Stimulated activated CD4-positive, alpha-beta T cell treated with anti-CD3 and anti-CD28 coated beads, Interleukin-1b, Interleukin-23, amount 100 ng/mL, for 48 hours (primary cell): ENCODE measurements around the gene C9orf43.
"Not testable (repeated sequence)": the region's sequence is repeated elsewhere in the genome, so short reads cannot be mapped to it uniquely, and the experiment has no call there.

Experiments
- DNase-seq: peaks from one replicate; pipeline ENCODE4 v3.0.0-alpha.2; 2020

C9orf43 gene

DNA sequence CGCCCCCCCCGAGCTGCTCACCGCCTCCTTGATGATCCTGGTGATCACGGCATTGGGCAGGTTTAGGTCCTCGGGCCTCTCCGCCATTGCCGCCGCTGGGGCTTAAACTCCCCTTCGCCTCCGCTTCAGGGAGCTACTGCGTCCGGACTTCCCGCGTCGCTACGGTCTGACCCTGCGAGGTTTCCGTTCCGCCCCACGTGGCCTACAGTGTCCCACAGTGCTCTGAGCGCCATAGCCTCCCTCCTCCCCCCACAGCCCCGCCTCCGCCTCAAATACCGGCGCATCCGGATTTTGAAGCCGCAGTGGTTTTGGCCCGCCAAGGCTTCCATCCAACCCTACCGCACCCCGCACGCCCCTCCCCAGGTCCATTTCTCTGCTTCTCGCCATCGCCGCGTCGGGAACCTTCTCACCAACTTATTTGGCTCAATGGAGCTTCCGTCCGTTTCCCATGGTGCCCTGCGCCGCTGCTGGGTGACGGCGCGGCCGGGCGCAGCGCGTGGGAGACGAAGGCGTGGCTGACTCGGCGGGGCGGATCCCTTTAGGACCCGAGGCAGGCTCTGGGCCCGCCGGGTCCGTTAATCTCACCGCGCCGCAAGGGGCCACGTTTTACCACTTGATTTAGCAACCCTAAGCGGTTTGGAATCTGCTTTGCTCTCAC lies at the start of gene C9orf43, which contains the start of gene POLE3:
TSS of gene C9orf43 (plus strand) at position 541 of the 658 bp plus-strand sequence. CDS start 2,747 bp downstream, outside the sequence.
TSS of gene POLE3 (minus strand) at position 469 of the 658 bp plus-strand sequence. CDS start at position 87, 382 bp downstream.
- DNase-seq: peak; percentile 96

- DNase-seq: peak; percentile 64
Measured at GRCh38 chr9:113361304-113362018, 49.1 kb upstream of the C9orf43 start.

GRCh38 chr9:113363336-113363735 lies 47.2 kb upstream of the C9orf43 start:
- DNase-seq: no peak

- DNase-seq: no peak
Measured at GRCh38 chr9:113364951-113365350, 45.6 kb upstream of the C9orf43 start.

DNA sequence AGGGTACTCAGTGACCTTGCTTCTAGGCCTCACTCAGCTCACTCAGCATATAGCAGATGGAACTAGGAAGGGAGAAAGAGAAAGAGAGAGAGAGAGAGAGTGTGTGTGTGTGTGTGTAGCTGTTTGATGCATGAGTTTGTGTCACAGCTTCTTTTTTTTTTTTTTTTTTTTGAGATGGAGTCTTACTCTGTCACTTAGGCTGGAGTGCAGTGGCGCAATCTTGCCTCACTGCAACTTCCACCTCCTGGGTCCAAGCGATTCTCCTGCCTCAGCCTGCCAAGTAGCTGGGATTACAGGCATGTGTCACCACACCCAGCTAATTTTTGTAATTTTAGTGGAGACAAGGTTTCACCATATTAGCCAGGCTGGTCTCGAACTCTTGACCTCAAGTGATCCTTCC lies 44.9 kb upstream of the C9orf43 start:
- DNase-seq: not testable (repeated sequence)

GRCh38 chr9:113368348-113368981 lies 42.1 kb upstream of the C9orf43 start:
- no peak for DNase-seq

DNA sequence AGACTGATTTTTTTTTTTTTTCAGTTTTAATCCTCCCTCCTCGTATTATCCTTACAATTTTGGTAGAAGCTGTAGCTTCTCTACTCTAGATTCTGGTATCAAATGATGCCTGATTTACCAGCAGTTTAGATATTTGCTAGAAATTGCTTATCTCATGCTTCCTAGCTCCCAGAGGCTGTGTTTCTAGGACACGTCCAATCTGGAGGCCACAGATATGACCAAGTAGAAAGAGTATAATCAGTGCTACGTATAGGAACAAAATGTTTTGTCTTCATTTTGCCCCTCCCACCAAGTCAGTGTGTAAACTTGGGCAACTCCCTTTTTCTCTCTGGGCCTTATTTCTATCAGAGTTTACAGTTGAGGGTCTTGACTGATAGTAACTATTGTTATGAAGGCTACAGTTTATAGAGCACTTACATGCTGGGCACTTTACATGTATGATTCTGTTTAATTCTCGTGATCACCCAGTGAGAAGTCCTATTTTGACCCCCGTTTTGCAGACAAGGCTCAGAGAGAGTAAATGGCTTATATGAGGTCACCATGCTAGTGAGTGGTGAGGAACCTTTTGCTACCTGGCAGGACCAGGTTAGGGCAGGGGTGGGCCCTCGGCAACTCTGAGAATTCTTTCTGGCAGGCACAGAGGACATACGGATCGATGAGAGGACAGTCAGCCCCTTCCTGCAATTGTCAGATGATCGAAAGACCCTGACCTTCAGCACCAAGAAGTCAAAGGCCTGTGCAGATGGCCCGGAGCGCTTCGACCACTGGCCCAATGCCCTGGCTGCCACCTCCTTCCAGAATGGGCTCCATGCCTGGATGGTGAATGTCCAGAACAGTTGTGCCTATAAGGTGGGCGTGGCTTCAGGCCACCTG lies 41.3 kb upstream of the C9orf43 start:
- DNase-seq: no peak

DNA sequence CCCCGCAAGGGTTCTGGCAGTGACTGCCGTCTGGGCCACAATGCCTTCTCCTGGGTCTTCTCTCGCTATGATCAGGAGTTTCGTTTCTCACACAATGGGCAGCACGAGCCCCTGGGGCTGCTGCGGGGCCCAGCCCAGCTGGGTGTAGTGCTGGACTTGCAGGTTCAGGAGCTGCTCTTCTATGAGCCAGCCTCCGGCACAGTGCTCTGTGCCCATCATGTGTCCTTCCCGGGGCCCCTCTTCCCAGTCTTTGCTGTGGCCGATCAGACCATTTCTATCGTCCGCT lies 40.7 kb upstream of the C9orf43 start:
- DNase-seq: no peak

GRCh38 chr9:113370806-113371325 lies 39.7 kb upstream of the C9orf43 start:
- no peak for DNase-seq

- DNase-seq: no peak
Measured at GRCh38 chr9:113372059-113372458, 38.5 kb upstream of the C9orf43 start.

DNA sequence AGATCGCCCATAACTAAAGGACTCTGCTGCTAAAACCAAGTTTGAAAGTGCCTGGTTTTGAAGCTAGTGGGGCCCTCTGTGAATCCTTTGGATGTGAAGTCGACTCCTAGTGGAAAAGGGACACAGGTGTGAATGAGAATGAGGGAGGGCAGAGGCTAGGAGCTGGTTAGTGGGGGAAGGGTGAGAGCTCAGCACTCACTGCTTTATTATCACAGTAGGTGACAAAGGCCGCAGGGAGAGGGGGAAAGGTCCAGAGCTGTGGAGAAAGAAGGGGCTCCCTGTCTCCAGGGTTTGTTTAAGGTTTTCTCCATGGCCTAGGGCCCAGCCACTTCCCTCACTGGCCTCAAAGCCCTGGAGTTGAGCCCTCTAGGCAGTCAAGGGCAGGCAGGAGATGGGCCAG lies 37.3 kb upstream of the C9orf43 start:
- no peak for DNase-seq

GRCh38 chr9:113373676-113374392 lies 36.7 kb upstream of the C9orf43 start:
- no peak for DNase-seq

DNA sequence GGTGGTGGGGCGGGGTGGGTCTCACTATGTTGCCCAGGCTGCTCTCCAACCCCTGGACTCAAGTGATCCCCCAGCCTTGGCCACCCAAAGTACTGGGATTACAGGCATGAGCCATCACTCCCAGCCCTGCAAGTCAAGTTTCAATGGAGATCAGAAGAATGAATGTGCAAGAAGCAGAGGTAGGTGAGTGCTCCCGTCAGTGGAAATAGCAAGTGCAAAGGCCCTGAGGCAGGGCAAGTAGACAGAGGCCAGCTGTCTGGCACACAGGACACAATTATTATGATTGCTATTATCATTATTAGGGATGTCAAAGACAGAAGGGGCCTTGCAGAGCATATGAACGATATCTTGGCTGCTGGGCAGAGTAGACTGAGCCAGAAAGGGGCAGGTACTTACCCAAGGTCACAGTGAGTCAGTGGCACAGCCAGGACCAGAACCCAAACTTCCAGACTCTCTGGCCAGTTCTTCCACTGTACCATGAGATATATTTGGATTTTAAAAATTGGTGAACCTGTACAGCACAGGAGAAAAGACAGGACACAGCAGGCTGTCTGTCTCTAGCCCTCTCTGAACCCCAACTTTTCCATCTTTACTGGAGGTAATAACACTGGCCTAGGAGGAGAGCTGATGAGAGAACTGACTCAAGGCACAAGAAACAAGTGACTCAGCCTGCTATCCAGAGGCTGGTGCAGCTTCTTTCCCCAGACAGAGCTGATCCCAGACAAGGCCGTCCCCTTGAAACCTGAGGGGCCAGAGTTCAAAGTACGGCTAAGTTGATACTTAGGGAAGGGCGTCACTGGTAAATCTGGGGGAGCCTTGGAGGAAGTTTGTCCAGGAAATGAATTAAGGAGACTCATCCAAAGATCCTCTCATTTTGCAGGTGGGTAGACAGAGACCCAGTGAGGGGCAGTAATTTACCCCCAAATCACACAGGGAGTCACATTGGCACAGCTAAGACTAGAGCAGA lies 35.2 kb upstream of the C9orf43 start:
- DNase-seq: peak; percentile 9

DNA sequence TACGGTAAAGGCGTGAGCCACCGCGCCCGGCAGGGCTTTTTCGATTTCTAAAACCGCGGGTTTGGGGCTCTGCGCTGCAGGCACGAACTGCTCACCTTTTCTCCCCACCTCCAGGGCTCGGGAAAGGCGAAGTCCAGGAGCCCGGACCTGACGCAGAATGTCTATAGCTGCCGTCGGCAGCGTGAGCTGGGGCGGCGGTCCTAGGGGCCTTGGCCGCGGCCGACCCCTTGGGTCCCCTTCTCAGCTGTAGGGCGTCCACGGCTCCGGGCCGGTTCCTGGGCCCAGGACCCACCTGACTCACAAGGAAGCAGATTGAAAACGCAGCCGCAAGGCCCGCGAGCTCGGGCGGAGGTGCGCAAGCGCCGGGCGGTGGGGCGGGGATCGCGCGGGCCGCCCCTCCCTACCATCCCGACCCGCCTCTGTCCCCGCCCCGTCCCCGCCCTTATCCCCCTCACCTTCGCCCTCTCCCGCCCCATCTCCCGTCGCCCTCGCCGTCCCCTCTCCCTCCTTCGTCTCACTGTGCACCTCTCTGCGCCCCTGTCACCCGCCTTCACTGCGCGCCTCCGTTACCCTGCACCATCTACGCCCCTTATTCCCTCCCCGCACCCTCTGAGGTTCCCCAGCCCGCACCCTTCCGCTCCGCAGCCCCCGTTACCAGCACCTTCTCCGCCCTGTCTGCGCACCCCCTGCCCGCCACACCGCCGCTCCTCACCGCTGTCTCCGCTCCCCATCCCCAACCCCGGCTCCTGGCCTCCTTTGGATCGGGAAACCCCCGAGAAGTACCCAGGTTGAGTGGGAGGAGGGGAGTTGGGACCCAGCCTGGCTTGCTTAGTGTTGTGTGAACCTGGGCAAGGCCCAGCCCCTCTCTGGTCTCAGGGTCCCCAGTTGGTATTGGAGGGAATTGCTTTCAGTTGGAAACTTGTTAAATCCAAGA lies 33.6 kb upstream of the C9orf43 start, which contains the start of gene HDHD3:
TSS of gene HDHD3 (minus strand) at position 353 of the 934 bp plus-strand sequence. CDS start 2,632 bp downstream, outside the sequence.
- peak; percentile 77 for DNase-seq

DNA sequence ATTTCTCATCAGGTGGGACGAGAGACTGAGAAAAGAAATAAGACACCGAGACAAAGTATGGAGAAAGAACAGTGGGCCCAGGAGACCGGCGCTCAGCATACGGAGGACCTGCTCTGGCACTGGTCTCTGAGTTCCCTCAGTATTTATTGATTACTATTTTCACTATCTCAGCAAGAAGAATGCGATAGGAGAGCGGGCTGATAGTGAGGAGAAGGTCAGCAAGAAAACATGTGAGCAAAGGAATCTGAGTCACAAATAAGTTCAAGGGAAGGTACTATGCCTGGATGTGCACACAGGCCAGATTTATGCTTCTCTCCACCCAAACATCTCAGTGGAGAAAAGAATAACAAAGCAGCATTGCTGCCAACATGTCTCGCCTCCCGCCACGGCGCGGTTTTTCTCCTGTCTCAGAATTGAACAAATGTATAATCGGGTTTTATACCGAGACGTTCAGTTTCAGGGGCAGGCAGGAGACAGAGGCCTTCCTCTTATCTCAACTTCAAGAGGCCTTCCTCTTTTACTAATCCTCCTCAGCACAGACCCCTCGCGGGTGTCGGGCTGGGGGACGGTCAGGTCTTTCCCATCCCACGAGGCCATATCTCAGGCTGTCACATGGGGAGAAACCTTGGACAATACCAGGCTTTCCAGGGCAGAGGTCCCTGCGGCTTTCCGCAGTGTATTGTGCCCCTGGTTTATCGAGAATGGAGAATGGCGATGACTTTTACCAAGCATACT lies 31.3 kb upstream of the C9orf43 start:
- not testable (repeated sequence) for DNase-seq

DNA sequence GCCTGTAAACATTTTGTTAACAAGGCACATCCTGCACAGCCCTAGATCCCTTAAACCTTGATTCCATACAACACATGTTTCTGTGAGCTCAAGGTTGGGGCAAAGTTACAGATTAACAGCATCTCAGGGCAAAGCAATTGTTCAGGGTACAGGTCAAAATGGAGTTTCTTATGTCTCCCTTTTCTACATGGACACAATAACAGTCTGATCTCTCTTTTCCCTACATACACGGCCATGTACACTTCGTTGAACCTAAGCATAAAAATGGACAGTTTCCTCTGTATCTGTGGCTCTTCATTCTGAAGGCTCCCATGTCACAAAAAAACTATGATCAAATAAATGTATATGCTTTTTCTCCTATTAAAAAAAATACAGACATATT lies 30.7 kb upstream of the C9orf43 start:
- not testable (repeated sequence) for DNase-seq

GRCh38 chr9:113380869-113381378 lies 29.6 kb upstream of the C9orf43 start:
- no peak for DNase-seq

- DNase-seq: not testable (repeated sequence)
Measured at GRCh38 chr9:113381441-113381840, 29.1 kb upstream of the C9orf43 start.
